Ramos (cell line): ENCODE measurements around the gene LLGL2.

Source experiments
- in situ Hi-C: fragments of 300-500 bp; cut with MboI; formaldehyde crosslinking; loops from one replicate; pipeline ENCODE4 v1.14.3; 2022; ENCODE audit warnings: low sequenced_read_pairs; ENCODE audit not compliant: unreplicated experiment

LLGL2 gene

GRCh38 chr17:75604034-75604695, 78.7 kb downstream of the LLGL2 start:
- in situ Hi-C loops, result loop anchor here (10.0 kb wide), 1 partner anchor 241 kb away; the partner anchor contains the start of gene UNC13D

GRCh38 chr17:75605790-75606189, 80.3 kb downstream of the LLGL2 start:
- in situ Hi-C loops, result loop anchor here (10.0 kb wide), 1 partner anchor 239 kb away; the partner anchor contains the start of gene UNC13D

GRCh38 chr17:75607086-75607485, 81.6 kb downstream of the LLGL2 start:
- in situ Hi-C loops, result loop anchor here (10.0 kb wide), 1 partner anchor 238 kb away; the partner anchor contains the start of gene UNC13D

- in situ Hi-C loops, result loop anchor here (5.0 kb wide), 1 partner anchor 132 kb away; no protein-coding TSS in a partner anchor
These were observed 84.8 kb downstream of the LLGL2 start for GRCh38 chr17:75610103-75610984.

- in situ Hi-C loops, result loop anchor here (5.0 kb wide), 1 partner anchor 130 kb away; no protein-coding TSS in a partner anchor
These were observed 86.4 kb downstream of the LLGL2 start for GRCh38 chr17:75611851-75612429.

GRCh38 chr17:75612906-75613626, 87.6 kb downstream of the LLGL2 start:
- in situ Hi-C loops, result loop anchor here (5.0 kb wide), 1 partner anchor 129 kb away; no protein-coding TSS in a partner anchor

- in situ Hi-C loops, result loop anchor here (5.0 kb wide), 1 partner anchor 128 kb away; no protein-coding TSS in a partner anchor
These were observed 88.5 kb downstream of the LLGL2 start for GRCh38 chr17:75614006-75614405.

GRCh38 chr17:75614556-75615270, 89.2 kb downstream of the LLGL2 start:
- in situ Hi-C loops, result loop anchor here (5.0 kb wide), 1 partner anchor 128 kb away; no protein-coding TSS in a partner anchor

GRCh38 chr17:75615301-75615700, 89.8 kb downstream of the LLGL2 start:
- in situ Hi-C loops, result no loop called here

GRCh38 chr17:75616521-75617122, 91.1 kb downstream of the LLGL2 start:
- in situ Hi-C loops, result no loop called here

GRCh38 chr17:75617218-75617617, 91.7 kb downstream of the LLGL2 start:
- in situ Hi-C loops, result no loop called here

- in situ Hi-C loops, result no loop called here
These were observed 92.2 kb downstream of the LLGL2 start for GRCh38 chr17:75617675-75618074.

GRCh38 chr17:75619506-75620431, 94.3 kb downstream of the LLGL2 start:
- in situ Hi-C loops, result no loop called here

- in situ Hi-C loops, result no loop called here
These were observed 96.0 kb downstream of the LLGL2 start for GRCh38 chr17:75621489-75621888.

GRCh38 chr17:75622076-75622475, 96.6 kb downstream of the LLGL2 start:
- in situ Hi-C loops, result no loop called here

GRCh38 chr17:75622771-75623273, 97.3 kb downstream of the LLGL2 start:
- in situ Hi-C loops, result no loop called here

- in situ Hi-C loops, result no loop called here
These were observed 97.9 kb downstream of the LLGL2 start for GRCh38 chr17:75623386-75623785.

- in situ Hi-C loops, result no loop called here
These were observed 98.5 kb downstream of the LLGL2 start for GRCh38 chr17:75624021-75624420.
